ENCODE results near the gene TRIM49D1.
"Not testable (repeated sequence)": the region's sequence is repeated elsewhere in the genome, so short reads cannot be mapped to it uniquely, and the experiment has no call there.

The TRIM49D1 gene, protein sequence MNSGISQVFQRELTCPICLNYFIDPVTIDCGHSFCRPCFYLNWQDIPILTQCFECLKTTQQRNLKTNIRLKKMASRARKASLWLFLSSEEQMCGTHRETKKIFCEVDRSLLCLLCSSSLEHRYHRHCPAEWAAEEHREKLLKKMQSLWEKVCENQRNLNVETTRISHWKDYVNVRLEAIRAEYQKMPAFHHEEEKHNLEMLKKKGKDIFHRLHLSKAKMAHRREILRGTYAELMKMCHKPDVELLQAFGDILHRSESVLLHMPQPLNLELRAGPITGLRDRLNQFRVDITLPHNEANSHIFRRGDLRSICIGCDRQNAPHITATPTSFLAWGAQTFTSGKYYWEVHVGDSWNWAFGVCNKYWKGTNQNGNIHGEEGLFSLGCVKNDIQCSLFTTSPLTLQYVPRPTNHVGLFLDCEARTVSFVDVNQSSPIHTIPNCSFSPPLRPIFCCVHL

DNA sequence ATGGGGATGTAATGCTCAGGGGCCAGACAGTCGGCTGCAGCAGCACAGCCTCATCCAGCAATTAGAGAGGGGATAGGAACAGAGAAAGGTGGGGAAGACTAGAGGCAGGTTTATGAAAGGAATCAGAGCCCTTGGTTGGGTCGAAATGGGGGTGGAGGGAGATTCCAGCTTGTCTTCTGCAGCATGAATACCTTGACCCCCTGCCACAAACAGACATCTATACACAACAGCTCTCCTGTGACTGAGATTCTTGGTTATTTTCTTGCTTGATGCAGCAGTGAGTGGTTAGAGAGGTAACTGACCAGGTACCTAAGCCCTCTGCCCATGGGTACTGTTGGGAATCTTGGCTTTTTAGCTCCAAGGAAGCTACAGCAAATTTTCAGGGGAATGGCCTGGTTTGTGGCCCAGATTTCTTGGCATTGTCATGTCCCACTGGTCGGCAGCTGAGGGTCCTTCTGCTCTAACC lies at the start of gene TRIM49D1:
Gene TRIM49D1 (minus strand): TSS at position 51 of the 466 bp plus-strand sequence. CDS start 4,535 bp downstream, outside the sequence.
- no peak for DNase-seq (ENCODE audit: low spot score)

DNA sequence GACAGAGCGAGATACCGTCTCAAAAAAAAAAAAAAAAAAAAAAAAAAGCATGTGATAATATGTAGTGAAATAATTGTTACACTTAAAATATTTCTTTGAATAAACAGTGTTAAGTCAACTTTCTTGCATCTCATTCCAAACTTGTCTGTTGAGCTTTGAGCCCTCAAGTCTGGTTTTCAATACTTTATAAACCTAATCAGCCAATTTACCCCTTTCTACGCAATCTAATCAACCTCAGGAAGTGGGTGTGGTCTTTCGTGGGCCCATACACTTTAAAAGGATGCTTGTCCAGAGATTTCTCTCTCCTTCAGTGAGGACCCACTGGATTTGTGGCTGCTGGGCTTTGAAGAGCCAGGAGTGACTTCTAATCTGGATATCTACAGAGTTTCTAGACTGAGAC lies 43.7 kb upstream of the TRIM49D1 start, which contains the start of gene TRIM64:
Gene TRIM64 (plus strand): TSS at position 301 of the 400 bp plus-strand sequence. CDS start 2,467 bp downstream, outside the sequence.
- DNase-seq (ENCODE audit: low spot score): not testable (repeated sequence)

DNA sequence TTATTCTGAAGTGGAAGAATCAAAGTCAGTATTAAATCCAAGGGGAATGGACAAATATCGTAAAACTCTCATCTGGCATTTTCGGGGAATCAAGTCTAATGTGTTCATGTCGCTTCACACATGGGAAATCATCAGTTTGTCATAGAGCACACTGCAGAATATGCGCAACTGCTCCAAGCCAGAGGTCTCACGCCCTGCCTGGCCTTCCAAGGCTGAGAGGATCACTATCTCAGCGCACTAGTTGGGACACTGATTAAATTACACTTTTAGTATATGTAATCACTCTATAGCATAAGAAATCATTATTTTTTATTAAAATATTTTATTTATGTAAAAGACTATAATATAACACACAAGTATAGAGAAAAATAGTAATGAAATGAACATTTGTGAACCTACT lies 38.8 kb upstream of the TRIM49D1 start:
- DNase-seq (ENCODE audit: low spot score): not testable (repeated sequence)

DNA sequence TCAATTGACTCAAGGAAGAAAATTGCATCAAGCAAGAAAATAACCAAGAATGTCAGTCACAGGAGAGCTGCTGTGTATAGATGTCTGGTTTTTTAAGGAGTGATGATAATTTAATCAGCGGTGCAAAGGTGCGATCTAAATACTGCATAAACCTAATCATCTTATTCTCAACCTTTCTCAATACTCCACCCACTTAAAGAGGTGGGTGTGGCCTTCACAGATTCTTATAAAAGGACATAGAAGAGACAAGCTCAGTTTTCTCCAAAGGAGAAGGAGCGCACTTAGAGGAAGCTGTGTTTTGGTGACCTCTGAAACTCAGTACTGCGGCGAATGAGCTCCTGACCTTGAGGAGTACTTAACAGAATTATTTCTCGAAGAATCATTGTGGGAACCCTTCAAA lies 1.7 kb upstream of the TRIM49D1 start, which contains the start of gene TRIM49D2:
Gene TRIM49D2 (plus strand): TSS at position 301 of the 400 bp plus-strand sequence. CDS start 2,698 bp downstream, outside the sequence.
- not testable (repeated sequence) for DNase-seq (ENCODE audit: low spot score)

DNA sequence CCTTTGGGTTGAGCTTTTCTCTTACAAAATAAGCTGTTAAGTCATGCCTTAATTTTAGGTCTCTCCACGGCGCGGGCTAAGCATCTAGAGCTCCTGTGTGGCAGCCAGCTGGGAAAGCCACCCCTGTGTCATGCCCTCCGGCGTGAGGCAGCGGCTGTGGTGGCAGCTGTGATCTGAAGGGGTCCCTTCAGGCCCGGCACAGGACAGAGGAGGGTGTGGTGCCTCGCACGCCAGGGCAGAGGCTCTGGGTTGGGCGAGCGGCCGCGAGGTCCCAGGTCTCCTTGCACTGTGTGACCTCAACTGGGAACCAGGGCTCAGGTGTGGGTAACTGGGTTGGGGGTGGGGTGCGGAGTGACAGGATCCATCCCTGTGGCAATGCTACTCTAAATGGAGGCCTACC lies 21.2 kb downstream of the TRIM49D1 start:
- DNase-seq (ENCODE audit: low spot score): not testable (repeated sequence)

DNA sequence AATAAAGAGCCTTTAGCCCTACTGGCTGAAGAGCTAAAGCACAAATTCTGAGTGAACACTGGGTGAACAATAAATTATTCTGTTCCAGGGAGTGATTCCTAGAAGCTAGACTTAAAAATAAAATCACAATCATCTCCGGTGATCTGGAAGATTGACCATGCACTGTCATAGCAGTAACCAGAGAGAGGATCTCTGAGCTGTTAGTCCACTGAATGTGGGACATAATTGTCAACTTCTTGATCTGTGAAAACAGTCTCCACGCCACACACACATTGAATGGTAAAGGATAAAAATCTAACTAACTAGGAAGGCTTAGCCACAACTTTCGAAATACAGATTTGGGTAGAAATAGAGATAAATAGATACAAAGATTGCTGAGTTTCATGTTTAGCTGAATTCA lies 28.8 kb downstream of the TRIM49D1 start:
- not testable (repeated sequence) for DNase-seq (ENCODE audit: low spot score)

DNA sequence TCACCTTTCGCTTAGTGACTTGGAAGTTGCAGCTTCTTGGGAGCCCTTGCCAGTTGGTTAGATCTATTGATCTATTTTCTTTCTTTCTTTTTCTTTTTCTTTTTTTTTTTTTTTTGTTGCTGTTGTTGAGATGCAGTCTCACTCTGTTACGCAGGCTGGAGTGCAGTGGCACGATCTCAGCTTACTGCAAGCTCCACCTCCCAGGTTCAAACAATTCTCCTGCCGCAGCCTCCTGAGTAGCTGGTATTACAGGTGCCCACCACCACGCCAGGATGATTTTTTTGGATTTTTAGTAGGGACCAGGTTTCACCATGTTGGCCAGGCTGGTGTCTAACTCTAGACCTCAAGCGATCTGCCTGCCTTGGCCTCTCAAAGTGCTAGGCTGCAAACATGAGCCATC lies 44.5 kb downstream of the TRIM49D1 start:
- DNase-seq (ENCODE audit: low spot score): peak; percentile 11

DNA sequence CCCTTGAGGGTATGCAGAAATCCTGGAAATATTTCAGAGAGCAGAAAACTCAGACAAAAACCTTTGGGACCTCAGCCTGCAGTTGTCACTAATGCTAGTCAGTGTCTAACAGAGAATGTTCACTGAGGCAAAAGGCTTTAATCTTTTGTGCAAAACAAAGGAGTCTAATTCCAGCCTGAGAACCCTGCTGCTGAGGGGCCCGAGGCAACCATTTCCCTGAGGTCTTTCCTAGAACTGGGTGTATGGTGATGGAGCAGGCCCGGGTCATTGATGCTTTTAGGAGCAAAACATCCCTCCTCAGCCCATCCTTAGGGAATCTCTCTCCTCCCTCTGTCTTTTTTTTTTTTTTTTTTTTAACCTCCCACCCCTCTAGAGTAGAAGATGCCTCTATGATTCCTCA lies 49.5 kb downstream of the TRIM49D1 start:
- not testable (repeated sequence) for DNase-seq (ENCODE audit: low spot score)

DNA sequence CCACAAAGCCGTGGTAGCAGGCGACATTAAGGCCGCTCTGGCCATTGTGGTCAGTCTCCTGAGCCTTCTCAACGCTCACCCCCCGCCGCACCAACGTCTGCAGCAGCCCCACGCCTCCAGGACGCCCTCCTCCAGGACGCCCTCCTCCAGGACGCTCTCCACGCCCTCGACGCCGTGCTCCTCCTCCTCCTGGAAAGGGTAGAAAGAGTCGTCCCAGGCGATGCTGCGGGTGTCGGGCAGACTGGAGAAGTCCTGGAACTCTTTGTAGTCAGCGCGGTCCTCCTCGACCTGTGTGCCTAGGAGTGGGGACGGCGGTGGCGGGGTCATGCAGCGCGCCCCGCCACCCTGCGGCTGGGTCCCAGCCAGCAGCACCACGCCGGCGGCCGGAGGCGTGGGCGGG lies 56.8 kb downstream of the TRIM49D1 start:
- DNase-seq (ENCODE audit: low spot score): not testable (repeated sequence)

DNA sequence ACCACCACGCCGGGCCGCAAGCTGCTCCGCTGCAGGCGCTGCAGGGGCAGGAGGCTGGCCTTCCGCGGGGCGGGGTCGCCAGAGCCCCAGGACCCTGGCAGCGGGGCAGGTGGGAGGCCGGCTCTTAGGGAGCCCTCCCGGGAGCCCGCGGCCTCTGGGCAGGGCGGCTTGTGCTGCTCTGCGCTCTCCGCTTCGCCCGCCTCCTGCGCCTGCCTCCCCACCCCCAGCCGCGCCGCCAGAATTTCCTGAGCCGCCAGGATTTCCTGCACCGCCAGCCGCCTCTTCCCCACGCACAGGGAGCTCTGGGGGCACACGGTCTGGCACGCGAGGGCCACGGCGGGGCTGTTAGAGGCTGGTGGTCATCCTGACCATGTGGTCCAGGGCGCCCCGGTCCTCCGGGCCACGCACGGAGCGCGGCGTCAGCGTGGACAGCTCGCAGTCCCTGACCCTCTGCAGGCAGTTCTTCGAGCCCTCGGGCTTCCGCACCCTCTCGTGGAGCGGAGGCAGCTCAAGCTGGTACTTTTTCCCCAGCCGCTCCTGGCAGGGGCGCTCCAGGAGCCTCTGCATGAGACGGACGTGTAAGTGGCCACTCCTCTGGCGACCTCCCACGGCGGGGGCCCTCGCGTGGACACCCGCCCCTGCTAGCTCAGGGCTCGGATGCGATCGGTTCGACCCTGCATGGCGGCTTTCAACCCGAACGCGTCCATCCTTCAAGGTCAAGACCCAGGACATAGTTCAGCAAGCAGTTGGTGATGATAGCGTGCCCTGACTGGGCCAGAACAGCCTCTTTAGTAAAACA lies 57.9 kb downstream of the TRIM49D1 start:
- DNase-seq (ENCODE audit: low spot score): peak; percentile 45
